ENCODE results near the gene CCDC183. TPM values are rescaled to one million over a fixed set of nuclear protein-coding genes. Genes with fewer than 3 reads are reported as not detected.
"Not testable (repeated sequence)": the region's sequence is repeated elsewhere in the genome, so short reads cannot be mapped to it uniquely, and the experiment has no call there.

Gene CCDC183
- total and polyA plus RNA-seq, 5 donors from 2014 or later: 0.16 to 2.3 (median 0.65) TPM; not detected in 1

DNA sequence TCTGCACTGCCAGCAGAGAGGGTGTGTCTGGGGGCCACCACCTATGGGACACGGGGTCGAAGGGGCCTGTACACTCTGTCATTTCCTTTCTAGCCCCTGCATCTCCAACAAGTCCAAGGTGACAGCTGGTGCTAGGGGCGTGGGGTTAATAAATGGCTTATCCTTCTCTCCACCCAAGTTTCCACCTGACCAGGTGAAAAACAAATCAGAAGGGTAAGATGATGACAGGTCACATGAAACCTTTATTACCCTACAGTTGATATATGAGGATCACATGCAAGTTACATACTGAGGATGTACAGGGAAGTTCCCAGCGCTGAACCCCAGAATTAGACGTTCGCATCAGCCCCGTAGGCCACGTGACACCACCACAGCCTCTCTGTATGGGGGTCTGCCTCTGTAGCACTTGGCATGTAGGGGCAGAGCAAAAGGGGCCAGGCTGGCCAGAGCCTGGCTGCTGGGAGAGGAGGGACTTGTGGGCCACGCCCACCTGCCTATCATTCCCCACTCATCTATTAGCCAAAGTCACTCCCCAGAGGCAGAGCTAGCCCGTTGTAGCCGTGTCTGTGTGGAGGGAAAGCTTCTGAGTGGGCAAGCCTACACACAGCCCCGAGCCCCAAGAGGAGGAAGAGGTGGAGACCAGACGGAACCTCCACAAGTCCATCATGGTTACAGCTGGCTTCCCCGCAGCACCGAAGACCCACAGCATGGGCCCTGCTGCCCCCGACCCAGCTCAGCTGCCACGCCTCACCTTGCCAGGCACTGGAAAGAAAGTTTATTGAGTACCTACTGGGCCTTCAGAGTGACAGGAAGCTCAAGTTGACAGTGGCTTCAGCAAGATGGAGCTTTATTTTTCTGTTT is 2.8 kb upstream of the CCDC183 start:
- peak overlapping the region; percentile 35 to 74 (median 71) for H3K27ac Mint-ChIP-seq
- H3K4me1 ChIP-seq (ENCODE audit: control insufficient read depth, insufficient read depth, low read length, poor library complexity, severe bottlenecking): peaks cover 24% of the 10 kb centered on the region
- peaks cover 17% of the 10 kb centered on the region for H3K27me3 Mint-ChIP-seq
- H3K27ac ChIP-seq (ENCODE audit: insufficient read depth, low read length, poor library complexity, severe bottlenecking): no peak overlapping the region
- H3K9me3 Mint-ChIP-seq: no peaks in the 10 kb centered on the region
- no peaks in the 10 kb centered on the region for H3K36me3 Mint-ChIP-seq
- peak overlapping the region in 3 of 4 donors; percentile 31 to 39 (median 38) for H3K4me3 Mint-ChIP-seq
- no peak overlapping the region for H3K4me3 ChIP-seq (ENCODE audit: low read depth, low read length)
- peaks cover 3% of the 10 kb centered on the region for H3K36me3 ChIP-seq (ENCODE audit: control insufficient read depth, insufficient read depth, low read length)
- peaks cover 0 to 49% (median 14%) of the 10 kb centered on the region in 4 donors for H3K4me1 Mint-ChIP-seq
- DNase-seq (no peak), ATAC-seq (ENCODE audit: low read depth in 2 of 2) (no peak)
- no peaks in the 10 kb centered on the region for H3K9me3 ChIP-seq (ENCODE audit: control insufficient read depth in 2 of 2, low read length in 2 of 2)
- no peaks in the 10 kb centered on the region for H3K27me3 ChIP-seq (ENCODE audit: control insufficient read depth, insufficient read depth, low read length)

DNA sequence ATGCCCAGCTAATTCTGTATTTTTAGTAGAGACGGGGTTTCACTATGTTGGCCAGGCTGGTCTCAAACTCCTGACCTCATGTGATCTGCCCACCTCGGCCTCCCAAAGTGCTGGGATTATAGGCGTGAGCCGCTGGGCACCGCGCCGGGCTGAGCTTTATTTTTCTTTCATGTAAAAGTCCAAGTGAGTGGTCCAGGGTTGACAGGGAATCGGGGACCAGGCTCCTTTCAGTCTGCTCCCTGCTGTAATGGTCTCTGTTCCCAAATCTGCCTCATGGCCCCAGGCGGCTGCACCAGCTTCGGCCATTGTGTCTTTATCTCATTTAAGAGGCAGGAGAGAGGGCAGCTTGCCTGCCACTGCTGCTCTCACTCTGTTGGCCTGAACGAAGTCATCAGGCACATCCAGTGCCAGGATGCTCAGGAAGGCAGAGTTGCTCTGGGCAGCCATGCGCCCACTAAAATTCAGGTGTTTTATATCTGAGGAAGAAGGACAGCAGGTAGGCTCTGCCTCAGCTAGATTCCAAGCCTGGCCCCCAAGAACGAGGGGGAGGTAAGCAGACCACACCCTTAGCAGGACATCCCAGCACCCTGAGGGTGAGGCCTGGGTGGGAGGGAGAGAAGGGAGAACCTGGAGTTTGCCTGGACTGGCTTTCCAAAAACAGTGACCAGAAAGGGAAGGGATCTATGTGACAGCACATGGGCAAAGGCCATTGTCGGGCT is 1.7 kb upstream of the CCDC183 start:
- ATAC-seq (ENCODE audit: low read depth in 2 of 2) (no peak), DNase-seq (no peak)
- Histone ChIP-seq H3K27me3 (ENCODE audit: control insufficient read depth, insufficient read depth, low read length) (no peaks in the 10 kb centered on the region), H3K9me3 (ENCODE audit: control insufficient read depth in 2 of 2, low read length in 2 of 2) (no peaks in the 10 kb centered on the region), H3K4me1 (ENCODE audit: control insufficient read depth, insufficient read depth, low read length, poor library complexity, severe bottlenecking) (peaks cover 31% of the 10 kb centered on the region), H3K36me3 (ENCODE audit: control insufficient read depth, insufficient read depth, low read length) (peaks cover 3% of the 10 kb centered on the region), H3K27ac (ENCODE audit: insufficient read depth, low read length, poor library complexity, severe bottlenecking) (no peak overlapping the region), H3K4me3 (ENCODE audit: low read depth, low read length) (no peak overlapping the region)
- peaks cover 17% of the 10 kb centered on the region for H3K27me3 Mint-ChIP-seq
- H3K9me3 Mint-ChIP-seq: no peaks in the 10 kb centered on the region
- H3K36me3 Mint-ChIP-seq: no peaks in the 10 kb centered on the region
- no peak overlapping the region for H3K4me3 Mint-ChIP-seq
- H3K4me1 Mint-ChIP-seq: peaks cover 0 to 48% (median 14%) of the 10 kb centered on the region in 4 donors
- H3K27ac Mint-ChIP-seq: no peak overlapping the region

DNA sequence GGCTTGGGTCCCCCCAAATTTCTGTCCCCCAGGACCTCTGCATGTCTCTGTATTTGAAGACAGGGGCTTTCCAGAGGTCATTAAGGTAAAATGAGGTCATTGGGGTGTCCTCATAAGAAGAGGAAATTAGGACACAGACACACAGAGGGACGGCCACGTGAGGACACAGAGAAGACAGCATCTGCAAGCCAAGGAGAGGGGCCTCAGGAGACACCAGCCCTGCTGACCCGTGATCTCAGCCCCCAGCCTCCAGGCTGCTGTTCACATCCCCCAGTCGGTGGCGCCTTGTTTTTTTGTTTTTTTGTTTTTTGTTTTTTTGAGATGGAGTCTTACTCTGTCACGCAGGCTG is 1.2 kb upstream of the CCDC183 start:
- Histone ChIP-seq H3K36me3 (ENCODE audit: control insufficient read depth, insufficient read depth, low read length) (peaks cover 3% of the 10 kb centered on the region), H3K9me3 (ENCODE audit: control insufficient read depth in 2 of 2, low read length in 2 of 2) (no peaks in the 10 kb centered on the region), H3K27me3 (ENCODE audit: control insufficient read depth, insufficient read depth, low read length) (no peaks in the 10 kb centered on the region), H3K27ac (ENCODE audit: insufficient read depth, low read length, poor library complexity, severe bottlenecking) (no peak overlapping the region), H3K4me1 (ENCODE audit: control insufficient read depth, insufficient read depth, low read length, poor library complexity, severe bottlenecking) (peaks cover 36% of the 10 kb centered on the region), H3K4me3 (ENCODE audit: low read depth, low read length) (no peak overlapping the region)
- DNase-seq: no peak
- Mint-ChIP-seq H3K27me3 (peaks cover 17% of the 10 kb centered on the region), H3K4me3 (no peak overlapping the region), H3K4me1 (peaks cover 0 to 48% (median 14%) of the 10 kb centered on the region in 4 donors), H3K9me3 (no peaks in the 10 kb centered on the region), H3K36me3 (no peaks in the 10 kb centered on the region), H3K27ac (no peak overlapping the region)
- ATAC-seq (ENCODE audit: low read depth in 2 of 2): no peak

GRCh38 chr9:136796775-136797347 is 723 bp downstream of the CCDC183 start:
- H3K27me3 ChIP-seq (ENCODE audit: control insufficient read depth, insufficient read depth, low read length); H3K36me3 Mint-ChIP-seq; H3K9me3 Mint-ChIP-seq; H3K4me3 ChIP-seq (ENCODE audit: low read depth, low read length); H3K36me3 ChIP-seq (ENCODE audit: control insufficient read depth, insufficient read depth, low read length); ATAC-seq (ENCODE audit: low read depth in 2 of 2); H3K27ac ChIP-seq (ENCODE audit: insufficient read depth, low read length, poor library complexity, severe bottlenecking); DNase-seq; H3K9me3 ChIP-seq (ENCODE audit: control insufficient read depth in 2 of 2, low read length in 2 of 2): not testable (repeated sequence)
- H3K4me3 Mint-ChIP-seq: peak overlapping the region in 3 of 4 donors; percentile 15 to 37 (median 27)
- peaks cover 36% of the 10 kb centered on the region for H3K4me1 ChIP-seq (ENCODE audit: control insufficient read depth, insufficient read depth, low read length, poor library complexity, severe bottlenecking)
- peaks cover 0 to 50% (median 8%) of the 10 kb centered on the region in 4 donors for H3K4me1 Mint-ChIP-seq
- peak overlapping the region in 1 of 3 donors; percentile 29 for H3K27ac Mint-ChIP-seq
- H3K27me3 Mint-ChIP-seq: peaks cover 30% of the 10 kb centered on the region

GRCh38 chr9:136798708-136799078 is 2.6 kb downstream of the CCDC183 start:
- H3K4me3 ChIP-seq (ENCODE audit: low read depth, low read length): no peak overlapping the region
- Mint-ChIP-seq H3K36me3 (no peaks in the 10 kb centered on the region), H3K9me3 (no peaks in the 10 kb centered on the region), H3K4me3 (peak overlapping the region in 1 of 4 donors; percentile 32), H3K4me1 (peaks cover 0 to 40% (median 8%) of the 10 kb centered on the region in 4 donors), H3K27ac (no peak overlapping the region), H3K27me3 (peaks cover 34% of the 10 kb centered on the region)
- no peak overlapping the region for H3K27ac ChIP-seq (ENCODE audit: insufficient read depth, low read length, poor library complexity, severe bottlenecking)
- peaks cover 29% of the 10 kb centered on the region for H3K4me1 ChIP-seq (ENCODE audit: control insufficient read depth, insufficient read depth, low read length, poor library complexity, severe bottlenecking)
- ATAC-seq (ENCODE audit: low read depth in 2 of 2): no peak
- no peaks in the 10 kb centered on the region for H3K36me3 ChIP-seq (ENCODE audit: control insufficient read depth, insufficient read depth, low read length)
- DNase-seq: no peak
- H3K27me3 ChIP-seq (ENCODE audit: control insufficient read depth, insufficient read depth, low read length): no peaks in the 10 kb centered on the region
- H3K9me3 ChIP-seq (ENCODE audit: control insufficient read depth in 2 of 2, low read length in 2 of 2): no peaks in the 10 kb centered on the region

DNA sequence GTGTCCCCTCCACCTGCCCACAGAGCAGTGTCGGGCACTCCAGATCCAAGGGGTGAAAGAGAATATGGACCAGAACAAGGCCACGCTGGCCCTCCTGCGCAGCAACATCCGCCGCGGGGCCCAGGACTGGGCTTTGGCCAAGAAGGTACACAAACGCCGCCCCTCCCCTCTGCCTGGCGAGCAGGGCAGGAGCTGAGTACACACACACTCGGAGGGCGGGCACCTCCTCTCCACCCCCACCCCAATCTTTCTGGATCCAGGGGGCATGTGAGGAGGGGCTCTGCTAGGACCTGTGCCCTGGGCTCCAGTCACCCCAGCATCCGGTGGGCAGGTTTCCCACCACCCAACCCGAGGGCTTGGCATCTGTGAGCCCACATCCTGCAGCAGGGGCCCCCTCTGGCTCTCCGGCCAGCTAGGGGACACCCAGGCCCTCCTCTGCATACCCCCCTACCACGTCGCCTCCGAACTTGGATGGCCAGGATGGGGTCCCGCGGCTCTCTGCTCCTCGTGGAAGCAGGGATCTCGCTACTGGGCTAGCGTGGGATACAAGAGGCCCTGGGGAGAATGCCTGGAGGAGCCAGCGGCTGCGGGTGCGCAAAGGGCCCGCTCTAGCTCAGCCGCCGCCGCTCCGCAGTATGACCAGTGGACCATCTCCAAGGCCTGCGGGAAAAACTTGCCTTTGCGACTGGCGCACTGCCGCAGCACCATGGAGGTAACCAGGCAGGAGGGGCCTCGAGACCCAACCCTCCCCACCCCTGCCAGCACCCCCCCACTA is 3.1 kb downstream of the CCDC183 start:
- no peak for ATAC-seq (ENCODE audit: low read depth in 2 of 2)
- Histone ChIP-seq H3K36me3 (ENCODE audit: control insufficient read depth, insufficient read depth, low read length) (no peaks in the 10 kb centered on the region), H3K4me3 (ENCODE audit: low read depth, low read length) (no peak overlapping the region), H3K9me3 (ENCODE audit: control insufficient read depth in 2 of 2, low read length in 2 of 2) (no peaks in the 10 kb centered on the region), H3K27ac (ENCODE audit: insufficient read depth, low read length, poor library complexity, severe bottlenecking) (no peak overlapping the region), H3K4me1 (ENCODE audit: control insufficient read depth, insufficient read depth, low read length, poor library complexity, severe bottlenecking) (peaks cover 29% of the 10 kb centered on the region), H3K27me3 (ENCODE audit: control insufficient read depth, insufficient read depth, low read length) (no peaks in the 10 kb centered on the region)
- no peak for DNase-seq
- Mint-ChIP-seq H3K27me3 (peaks cover 34% of the 10 kb centered on the region), H3K4me3 (peak overlapping the region in 3 of 4 donors; percentile 55 to 87 (median 73)), H3K4me1 (peaks cover 0 to 44% (median 8%) of the 10 kb centered on the region in 4 donors), H3K9me3 (no peaks in the 10 kb centered on the region), H3K27ac (no peak overlapping the region), H3K36me3 (no peaks in the 10 kb centered on the region)
